ENCODE measurements around the gene LIPE. TPM values are rescaled to one million over a fixed set of nuclear protein-coding genes. Genes with fewer than 3 reads are reported as not detected.

Gene LIPE
- total RNA-seq = 10 to 100 TPM in 1 of 4 donors, 1 to 10 TPM in 3; 4.0 to 10.0 (median 7.4) TPM

GRCh38 chr19:42427313-42427712, at the start of gene LIPE:
Gene LIPE, minus strand, starts transcription at chr19:42427388. Its CDS starts 239 bp downstream, at chr19:42427149.
- intact Hi-C loops (cut with DNase I) = no loop called here
- H3K9me3 ChIP-seq = no peaks in the 10 kb centered on the region
- no peaks in the 10 kb centered on the region for H3K27me3 ChIP-seq
- H3K4me3 ChIP-seq (replicated peaks in 1 of 3) = no peak within 1 kb of the TSS
- H3K4me1 ChIP-seq = peaks cover 8 to 13% of the 10 kb centered on the region in 2 donors
- TF ChIP-seq POLR2A (IDR thresholded peaks at IDR 0.05) = no peak
- TF ChIP-seq CTCF (IDR thresholded peaks at IDR 0.05) = no peak
- H3K36me3 ChIP-seq = no peaks in the 10 kb centered on the region
- no peak for DNase-seq
- WGBS, 2 donors = 83 to 84% methylated on average over 4 of the region's 4 CpGs
- no peak within 1 kb of the TSS for H3K27ac ChIP-seq

- intact Hi-C loops (cut with DNase I) = no loop called here
- WGBS, 2 donors = 66 to 69% methylated on average over 4 of the region's 4 CpGs
- no peaks in the 10 kb centered on the region for H3K27me3 ChIP-seq
- no peaks in the 10 kb centered on the region for H3K9me3 ChIP-seq
- peaks cover 4 to 5% of the 10 kb centered on the region in 2 donors for H3K4me1 ChIP-seq
- H3K4me3 ChIP-seq (replicated peaks in 1 of 3) = no peak overlapping the region
- H3K27ac ChIP-seq = no peak overlapping the region
- DNase-seq = no peak
- TF ChIP-seq POLR2A (IDR thresholded peaks at IDR 0.05) (no peak), CTCF (IDR thresholded peaks at IDR 0.05) (no peak)
- H3K36me3 ChIP-seq = no peaks in the 10 kb centered on the region
Measured at GRCh38 chr19:42475366-42475765, 48.2 kb upstream of the LIPE start.

- Histone ChIP-seq H3K27me3 (no peaks in the 10 kb centered on the region), H3K27ac (no peak overlapping the region), H3K9me3 (no peaks in the 10 kb centered on the region), H3K4me1 (peaks cover 4 to 5% of the 10 kb centered on the region in 2 donors), H3K36me3 (no peaks in the 10 kb centered on the region), H3K4me3 (replicated peaks in 1 of 3) (no peak overlapping the region)
- TF ChIP-seq CTCF (IDR thresholded peaks at IDR 0.05) (no peak), POLR2A (IDR thresholded peaks at IDR 0.05) (no peak)
- intact Hi-C loops (cut with DNase I) = no loop called here
- DNase-seq = no peak
- WGBS, 2 donors = 54% methylated on average over 4 of the region's 4 CpGs
Measured at GRCh38 chr19:42474743-42475142, 47.6 kb upstream of the LIPE start.

- Histone ChIP-seq H3K4me3 (replicated peaks in 1 of 3) (no peak overlapping the region), H3K9me3 (no peaks in the 10 kb centered on the region), H3K27ac (no peak overlapping the region), H3K27me3 (no peaks in the 10 kb centered on the region), H3K36me3 (no peaks in the 10 kb centered on the region), H3K4me1 (peaks cover 4 to 5% of the 10 kb centered on the region in 2 donors)
- TF ChIP-seq POLR2A (IDR thresholded peaks at IDR 0.05) = no peak
- no peak for TF ChIP-seq CTCF (IDR thresholded peaks at IDR 0.05)
- DNase-seq = no peak
- intact Hi-C loops (cut with DNase I) = no loop called here
- WGBS, 2 donors = 57 to 62% methylated on average over 6 of the region's 6 CpGs
Measured at GRCh38 chr19:42473686-42474085, 46.5 kb upstream of the LIPE start.

GRCh38 chr19:42472402-42473147, 45.4 kb upstream of the LIPE start:
- 88 to 92% methylated on average over 7 of the region's 7 CpGs for WGBS, 2 donors
- Histone ChIP-seq H3K4me3 (replicated peaks in 1 of 3) (no peak overlapping the region), H3K27ac (no peak overlapping the region), H3K27me3 (no peaks in the 10 kb centered on the region), H3K9me3 (no peaks in the 10 kb centered on the region), H3K36me3 (no peaks in the 10 kb centered on the region), H3K4me1 (peaks cover 4 to 5% of the 10 kb centered on the region in 2 donors)
- no peak for DNase-seq
- intact Hi-C loops (cut with DNase I) = no loop called here
- TF ChIP-seq CTCF (IDR thresholded peaks at IDR 0.05) (no peak), POLR2A (IDR thresholded peaks at IDR 0.05) (no peak)

Data from thyroid gland (tissue), 4 donors.